Effector memory CD4-positive, alpha-beta T cell (primary cell): Measurements from ENCODE around the gene CLDN10.

ENCODE experiments used
- DNase-seq, 3 donors: peaks; one replicate each; pipeline ENCODE4 v3.0.0-alpha.2; 2020
- H3K27ac ChIP-seq: 2 replicates; pipeline ENCODE4 v1.7.0; 2013; ENCODE audit warnings: mild to moderate bottlenecking, low read length, moderate library complexity; ENCODE audit not compliant: insufficient read depth, poor library complexity, severe bottlenecking
- H3K27me3 ChIP-seq: replicated peaks from 2 replicates; pipeline ENCODE4 v1.7.0; 2013; ENCODE audit warnings: mild to moderate bottlenecking, low read length; ENCODE audit not compliant: insufficient read depth, control insufficient read depth, poor library complexity, severe bottlenecking
- H3K36me3 ChIP-seq: 2 replicates; pipeline ENCODE4 v1.7.0; 2013; ENCODE audit warnings: mild to moderate bottlenecking, low read length, moderate library complexity; ENCODE audit not compliant: control insufficient read depth, insufficient read depth
- H3K4me1 ChIP-seq: 2 replicates; pipeline ENCODE4 v1.7.0; 2013; ENCODE audit warnings: low read length, mild to moderate bottlenecking; ENCODE audit not compliant: control insufficient read depth, insufficient read depth, poor library complexity, severe bottlenecking
- H3K4me3 ChIP-seq: 2 replicates; pipeline ENCODE4 v1.7.0; 2013; ENCODE audit warnings: low read length, low read depth, mild to moderate bottlenecking; ENCODE audit not compliant: insufficient read depth, poor library complexity, severe bottlenecking
- H3K9me3 ChIP-seq: 2 replicates; pipeline ENCODE4 v1.7.0; 2013; ENCODE audit warnings: mild to moderate bottlenecking, low read length, moderate library complexity; ENCODE audit not compliant: control insufficient read depth

CLDN10 gene

GRCh38 chr13:95536632-95537241 lies 15.8 kb upstream of the CLDN10 start:
- no peaks in the 10 kb centered on the region for H3K27me3 ChIP-seq
- H3K4me3 ChIP-seq, result no peak overlapping the region
- no peak overlapping the region for H3K27ac ChIP-seq
- DNase-seq, result no peak
- no peaks in the 10 kb centered on the region for H3K9me3 ChIP-seq
- H3K4me1 ChIP-seq, result no peaks in the 10 kb centered on the region
- H3K36me3 ChIP-seq, result no peaks in the 10 kb centered on the region

DNA sequence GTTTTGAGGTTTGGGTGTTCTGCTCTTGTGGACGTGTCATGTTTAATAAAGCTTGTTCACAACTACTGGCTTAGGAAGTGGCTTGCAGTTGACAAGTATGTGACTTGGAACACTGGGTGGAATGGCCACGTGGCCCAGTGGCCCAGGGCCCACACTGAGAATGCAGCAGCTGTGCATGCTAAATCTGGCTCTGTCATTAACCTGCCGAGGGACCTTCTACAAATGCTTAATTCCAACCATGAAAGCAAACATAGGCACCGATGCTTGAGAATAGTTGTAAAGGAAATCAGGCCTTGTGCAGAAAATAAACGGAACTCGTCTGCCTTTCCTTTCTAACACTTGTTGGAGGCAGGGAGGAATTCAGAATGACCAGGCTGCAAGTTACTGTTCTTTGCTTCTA lies 11.6 kb upstream of the CLDN10 start:
- no peak overlapping the region for H3K4me3 ChIP-seq
- no peaks in the 10 kb centered on the region for H3K9me3 ChIP-seq
- no peak for DNase-seq
- no peak overlapping the region for H3K27ac ChIP-seq
- H3K36me3 ChIP-seq, result no peaks in the 10 kb centered on the region
- H3K4me1 ChIP-seq, result no peaks in the 10 kb centered on the region
- H3K27me3 ChIP-seq, result no peaks in the 10 kb centered on the region

- H3K9me3 ChIP-seq, result no peaks in the 10 kb centered on the region
Observed at GRCh38 chr13:95541308-95541707, 11.2 kb upstream of the CLDN10 start.

GRCh38 chr13:95541911-95542474 lies 10.5 kb upstream of the CLDN10 start:
- H3K4me1 ChIP-seq, result no peaks in the 10 kb centered on the region
- no peaks in the 10 kb centered on the region for H3K36me3 ChIP-seq
- H3K4me3 ChIP-seq, result no peak overlapping the region
- H3K27ac ChIP-seq, result no peak overlapping the region
- H3K9me3 ChIP-seq, result no peaks in the 10 kb centered on the region
- no peaks in the 10 kb centered on the region for H3K27me3 ChIP-seq
- DNase-seq, result no peak

More at GRCh38 chr13:95541308-95541707, 11.2 kb upstream of the CLDN10 start:
- Histone ChIP-seq H3K4me3 (no peak overlapping the region), H3K36me3 (no peaks in the 10 kb centered on the region), H3K27me3 (no peaks in the 10 kb centered on the region), H3K4me1 (no peaks in the 10 kb centered on the region), H3K27ac (no peak overlapping the region)
- DNase-seq, result no peak

DNA sequence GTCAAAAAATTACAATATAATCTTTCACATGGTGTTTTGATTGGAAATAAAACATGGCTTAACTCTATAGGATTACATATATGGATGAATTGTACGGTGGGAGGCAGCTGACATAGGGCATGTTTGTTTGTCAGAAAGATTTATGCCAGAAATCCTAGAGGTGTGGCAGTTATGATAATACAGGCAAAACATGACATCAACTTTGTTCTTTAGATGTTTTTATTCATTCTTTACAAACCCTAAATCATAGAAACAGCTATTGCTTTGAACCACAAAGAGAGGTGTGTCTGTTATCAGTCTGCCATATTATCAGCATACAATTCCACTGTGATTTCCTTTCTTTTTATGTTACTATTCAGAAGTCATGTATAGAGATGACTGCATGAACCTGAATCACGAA lies 8.2 kb upstream of the CLDN10 start:
- no peak for DNase-seq
- Histone ChIP-seq H3K36me3 (no peaks in the 10 kb centered on the region), H3K4me3 (no peak overlapping the region), H3K27me3 (no peaks in the 10 kb centered on the region), H3K4me1 (no peaks in the 10 kb centered on the region), H3K27ac (no peak overlapping the region), H3K9me3 (no peaks in the 10 kb centered on the region)

DNA sequence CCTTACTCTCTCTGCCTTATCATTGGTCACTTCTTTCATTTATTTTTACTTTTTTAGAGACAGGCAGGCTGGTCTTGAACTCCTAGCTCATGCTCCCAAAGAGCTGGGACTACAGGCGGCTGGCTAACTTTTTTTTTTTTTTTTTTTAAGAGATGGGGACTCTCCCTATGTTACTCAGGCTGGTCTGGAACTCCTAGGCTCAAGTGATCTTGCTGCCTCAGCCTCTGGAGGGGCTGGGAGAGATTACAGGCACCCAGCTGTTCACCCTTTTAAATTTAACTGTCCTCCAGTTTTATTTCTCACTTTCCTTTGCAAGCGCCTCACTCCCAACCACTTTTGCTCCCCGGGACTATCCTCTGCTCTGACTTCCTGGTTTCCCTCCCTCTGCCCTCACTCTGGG lies 5.6 kb upstream of the CLDN10 start:
- Histone ChIP-seq H3K36me3 (no peaks in the 10 kb centered on the region), H3K9me3 (no peaks in the 10 kb centered on the region), H3K4me3 (no peak overlapping the region), H3K27ac (no peak overlapping the region), H3K4me1 (no peaks in the 10 kb centered on the region), H3K27me3 (peaks cover 3% of the 10 kb centered on the region)
- DNase-seq, result no peak

DNA sequence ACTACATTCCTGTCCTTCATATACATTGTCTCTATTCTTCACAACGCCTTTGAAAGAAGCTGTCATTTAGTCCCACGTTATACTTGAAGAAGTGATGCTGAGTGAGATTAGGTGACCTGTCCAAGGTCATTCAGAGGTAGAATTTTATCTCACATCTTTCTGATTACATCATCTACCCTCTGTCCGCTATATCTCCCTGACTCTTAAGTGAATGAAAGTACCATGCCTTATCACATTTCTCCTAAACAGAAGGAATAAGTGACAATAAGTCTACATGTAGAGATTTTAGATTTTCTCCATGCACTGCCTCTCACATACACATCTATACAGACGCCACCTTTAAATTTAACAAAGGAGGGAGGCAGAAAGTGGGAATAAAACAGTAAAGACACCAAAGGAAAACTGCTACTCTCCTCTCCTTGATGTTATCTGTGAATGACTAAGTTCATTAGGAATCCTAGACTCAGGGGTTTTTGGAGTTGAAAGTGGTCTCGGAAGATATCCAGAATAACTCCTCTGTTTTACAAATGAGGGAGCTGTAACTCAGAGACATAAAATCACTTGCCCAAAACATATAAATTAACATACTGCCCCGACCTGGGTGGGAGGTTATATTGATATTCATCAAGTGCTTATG lies 4.9 kb upstream of the CLDN10 start:
- Histone ChIP-seq H3K9me3 (no peaks in the 10 kb centered on the region), H3K27me3 (peaks cover 9% of the 10 kb centered on the region), H3K27ac (no peak overlapping the region), H3K4me1 (no peaks in the 10 kb centered on the region), H3K36me3 (no peaks in the 10 kb centered on the region), H3K4me3 (no peak overlapping the region)
- DNase-seq, result no peak

DNA sequence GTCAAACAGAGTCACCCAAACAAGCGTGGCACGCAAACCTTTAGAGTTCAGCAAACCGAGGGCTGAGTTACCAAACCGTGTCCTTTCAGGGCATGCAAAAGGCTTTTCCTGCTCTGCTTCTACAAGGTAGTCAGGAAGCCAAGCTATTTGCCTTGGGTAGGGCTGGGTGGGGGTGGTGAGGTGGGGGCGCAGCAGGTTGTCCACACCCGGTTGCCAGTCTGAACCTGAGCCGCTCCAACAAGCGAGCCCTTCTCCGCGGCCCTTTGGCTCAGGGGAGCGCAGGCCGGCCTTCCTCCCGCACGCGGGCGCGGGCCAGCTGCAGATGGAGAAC lies 347 bp upstream of the CLDN10 start:
- Histone ChIP-seq H3K27me3 (peaks cover 12% of the 10 kb centered on the region), H3K4me3 (no peak overlapping the region), H3K27ac (no peak overlapping the region), H3K4me1 (no peaks in the 10 kb centered on the region), H3K9me3 (no peaks in the 10 kb centered on the region), H3K36me3 (no peaks in the 10 kb centered on the region)
- DNase-seq, result no peak

- Histone ChIP-seq H3K9me3 (no peaks in the 10 kb centered on the region), H3K36me3 (no peaks in the 10 kb centered on the region), H3K4me1 (no peaks in the 10 kb centered on the region), H3K27ac (no peak overlapping the region), H3K4me3 (no peak overlapping the region), H3K27me3 (peaks cover 12% of the 10 kb centered on the region)
- no peak for DNase-seq
Observed at GRCh38 chr13:95553581-95554385, 1.3 kb downstream of the CLDN10 start.

GRCh38 chr13:95557013-95557412 lies 4.5 kb downstream of the CLDN10 start:
- Histone ChIP-seq H3K27ac (no peak overlapping the region), H3K4me1 (no peaks in the 10 kb centered on the region), H3K4me3 (no peak overlapping the region), H3K9me3 (no peaks in the 10 kb centered on the region), H3K27me3 (peaks cover 9% of the 10 kb centered on the region), H3K36me3 (no peaks in the 10 kb centered on the region)
- no peak for DNase-seq
